Liver (tissue), 9 donors: ENCODE measurements around the gene LAMTOR5. TPM values are rescaled to one million over a fixed set of nuclear protein-coding genes. Genes with fewer than 3 reads are reported as not detected.

Experiments used
- DNase-seq: peaks from one replicate; pipeline ENCODE4 v3.0.0-alpha.2; 2017; ENCODE audit warnings: low spot score
- H3K27ac ChIP-seq, 2 donors: one replicate each; pipeline ENCODE4 v1.7.0; 2013; ENCODE audit warnings: inconsistent platforms in 2 of 2, low read length in 2 of 2, control low read depth in 1 of 2, low read depth in 1 of 2, mild to moderate bottlenecking in 1 of 2
- H3K27me3 ChIP-seq, 4 donors: one replicate each; pipeline versions ENCODE4 v1.6.1 to v1.7.0; 2013; ENCODE audit warnings: low read length in 3 of 4, inconsistent platforms in 1 of 4, mild to moderate bottlenecking in 1 of 4, moderate library complexity in 1 of 4; ENCODE audit not compliant: control insufficient read depth in 4 of 4, insufficient read depth in 4 of 4
- H3K36me3 ChIP-seq, 4 donors: one replicate each; pipeline versions ENCODE4 v1.6.1 to v1.7.0; 2013; ENCODE audit warnings: low read length in 3 of 4, mild to moderate bottlenecking in 3 of 4, low read depth in 1 of 4, moderate library complexity in 1 of 4; ENCODE audit not compliant: control insufficient read depth in 4 of 4, insufficient read depth in 3 of 4
- H3K4me1 ChIP-seq, 4 donors: one replicate each; pipeline versions ENCODE4 v1.6.1 to v1.7.0; 2013; ENCODE audit warnings: low read length in 3 of 4, mild to moderate bottlenecking in 3 of 4, moderate library complexity in 1 of 4; ENCODE audit not compliant: control insufficient read depth in 4 of 4, insufficient read depth in 4 of 4
- H3K4me3 ChIP-seq, 3 donors: one replicate each; pipeline versions ENCODE4 v1.6.1 to v1.7.0; 2013; ENCODE audit warnings: low read length in 3 of 3, control low read depth in 1 of 3, low read depth in 1 of 3, mild to moderate bottlenecking in 1 of 3
- H3K9ac ChIP-seq, 2 donors: one replicate each; pipeline ENCODE4 v1.7.0; 2013; ENCODE audit warnings: low read length in 2 of 2, mild to moderate bottlenecking in 2 of 2, moderate library complexity in 2 of 2, control low read depth in 1 of 2, low read depth in 1 of 2
- H3K9me3 ChIP-seq, 4 donors: one replicate each; pipeline versions ENCODE4 v1.6.1 to v1.7.0; 2013; ENCODE audit warnings: low read length in 3 of 4; ENCODE audit not compliant: control insufficient read depth in 4 of 4
- FOXA1 ChIP-seq: IDR thresholded peaks from 2 replicates; pipeline ENCODE4 v1.6.1; 2016; ENCODE audit warnings: antibody characterized with exemption
- FOXA2 ChIP-seq: IDR thresholded peaks from 2 replicates; pipeline ENCODE4 v1.6.1; 2016; ENCODE audit warnings: antibody characterized with exemption
- GABPA ChIP-seq, 2 donors: IDR thresholded peaks in 1 of 2; conservative IDR thresholded peaks in 1 of 2; 2 replicates each; pipeline ENCODE4 v1.6.1; 2016; ENCODE audit warnings: antibody characterized with exemption in 2 of 2, mild to moderate bottlenecking in 1 of 2, moderate library complexity in 1 of 2
- HNF4A ChIP-seq, 2 donors: conservative IDR thresholded peaks; 2 replicates each; pipeline ENCODE4 v1.6.1; 2016; ENCODE audit warnings: antibody characterized with exemption in 2 of 2, mild to moderate bottlenecking in 2 of 2
- HNF4G ChIP-seq: IDR thresholded peaks from 2 replicates; pipeline ENCODE4 v1.6.1; 2016; ENCODE audit warnings: antibody characterized with exemption
- JUND ChIP-seq, 2 donors: IDR thresholded peaks; 2 replicates each; pipeline ENCODE4 v1.6.1; 2016; ENCODE audit warnings: antibody characterized with exemption in 2 of 2
- NR2F2 ChIP-seq: IDR thresholded peaks from 2 replicates; pipeline ENCODE4 v1.6.1; 2016; ENCODE audit warnings: antibody characterized with exemption
- RAD21 ChIP-seq, 2 donors: IDR thresholded peaks; 2 replicates each; pipeline ENCODE4 v1.6.1; 2016; ENCODE audit warnings: antibody characterized with exemption in 2 of 2, mild to moderate bottlenecking in 2 of 2
- RXRA ChIP-seq, 2 donors: IDR thresholded peaks; 2 replicates each; pipeline ENCODE4 v1.6.1; 2017 to 2018; ENCODE audit warnings: antibody characterized with exemption in 2 of 2, mild to moderate bottlenecking in 1 of 2
- SP1 ChIP-seq: IDR thresholded peaks from 2 replicates; pipeline ENCODE4 v1.6.1; 2018; ENCODE audit warnings: antibody characterized with exemption, mild to moderate bottlenecking
- TAF1 ChIP-seq: conservative IDR thresholded peaks from 2 replicates; pipeline ENCODE4 v1.6.1; 2016; ENCODE audit warnings: antibody characterized with exemption, mild to moderate bottlenecking
- YY1 ChIP-seq: IDR thresholded peaks from 2 replicates; pipeline ENCODE4 v1.6.1; 2016; ENCODE audit warnings: antibody characterized with exemption, mild to moderate bottlenecking
- WGBS: extraction: QIAGEN DNeasy Blood & Tissue Kit; methylation state at CpG from one replicate; pipeline ENCODE4 v1.1.7; 2013; 5-methylcytosine and 5-hydroxymethylcytosine counted together
- polyA plus RNA-seq, 2 donors: library from polyadenylated mRNA; stranded (reverse) in 1 of 2; unstranded in 1 of 2; fragments of 200-250 nt in 1 of 2; fragments of >200 nt in 1 of 2; fragmentation: Nextera tagmentation in 1 of 2; extraction: Ambion mirVana in 1 of 2; gene quantifications; one replicate each; pipeline versions ENCODE4 v1.2.1 to v1.2.3, GENCODE V29; 2013 to 2015
- total RNA-seq, 2 donors: library from RNA; depleted of rRNA; stranded (reverse); fragments of >200 nt; gene quantifications; one replicate each; pipeline ENCODE4 v1.2.3, GENCODE V29; 2014
- TF ChIP-seq, protein P1 (sequence below): IDR thresholded peaks from 2 replicates; pipeline ENCODE4 v1.6.1; 2016; ENCODE audit warnings: antibody characterized with exemption
- TF ChIP-seq, protein P2 (sequence below): IDR thresholded peaks from 2 replicates; pipeline ENCODE4 v1.6.1; 2016; ENCODE audit warnings: antibody characterized with exemption
- TF ChIP-seq, protein P3 (sequence below): fragments of 150-350 bp; IDR thresholded peaks from 2 replicates; pipeline ENCODE4 v1.5.1; 2017; ENCODE audit warnings: improper control_type of control experiment, low read depth, low read length; ENCODE audit not compliant: missing input control
- TF ChIP-seq, protein P4 (sequence below): IDR thresholded peaks from 2 replicates; pipeline ENCODE4 v1.6.1; 2016; ENCODE audit warnings: antibody characterized with exemption, mild to moderate bottlenecking
- TF ChIP-seq, protein P5 (sequence below): IDR thresholded peaks from 2 replicates; pipeline ENCODE4 v1.6.1; 2016; ENCODE audit warnings: antibody characterized with exemption
- donor health status: healthy.
- donor health status: healthy.
- donor health status: healthy.
- donor health status: healthy.
- donor health status: healthy.

LAMTOR5 gene
- total and polyA plus RNA-seq, 4 donors, result 30.0 to 182 (median 94.3) TPM

DNA sequence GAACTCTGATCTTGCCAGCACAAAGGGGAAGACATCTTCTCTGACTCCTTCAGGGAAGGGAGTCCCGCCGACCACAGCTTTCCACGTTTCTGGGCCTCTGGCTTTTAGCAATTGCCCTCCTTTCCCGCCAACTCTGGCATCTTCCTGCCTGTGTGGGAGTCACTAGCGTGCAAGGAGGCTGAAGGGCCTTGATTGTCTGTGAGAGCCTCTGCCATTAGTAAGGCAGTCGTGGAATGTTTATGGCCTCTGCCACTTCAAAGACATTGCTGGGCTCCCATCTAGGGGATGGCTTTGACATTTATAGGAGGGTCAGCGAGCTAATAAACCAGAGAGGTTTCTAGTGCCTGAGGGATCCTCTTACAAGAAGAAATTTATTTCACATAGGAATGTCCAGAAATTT is 29.1 kb upstream of the LAMTOR5 start:
- no peaks in the 10 kb centered on the region for H3K9me3 ChIP-seq
- TF ChIP-seq, protein P1, sequence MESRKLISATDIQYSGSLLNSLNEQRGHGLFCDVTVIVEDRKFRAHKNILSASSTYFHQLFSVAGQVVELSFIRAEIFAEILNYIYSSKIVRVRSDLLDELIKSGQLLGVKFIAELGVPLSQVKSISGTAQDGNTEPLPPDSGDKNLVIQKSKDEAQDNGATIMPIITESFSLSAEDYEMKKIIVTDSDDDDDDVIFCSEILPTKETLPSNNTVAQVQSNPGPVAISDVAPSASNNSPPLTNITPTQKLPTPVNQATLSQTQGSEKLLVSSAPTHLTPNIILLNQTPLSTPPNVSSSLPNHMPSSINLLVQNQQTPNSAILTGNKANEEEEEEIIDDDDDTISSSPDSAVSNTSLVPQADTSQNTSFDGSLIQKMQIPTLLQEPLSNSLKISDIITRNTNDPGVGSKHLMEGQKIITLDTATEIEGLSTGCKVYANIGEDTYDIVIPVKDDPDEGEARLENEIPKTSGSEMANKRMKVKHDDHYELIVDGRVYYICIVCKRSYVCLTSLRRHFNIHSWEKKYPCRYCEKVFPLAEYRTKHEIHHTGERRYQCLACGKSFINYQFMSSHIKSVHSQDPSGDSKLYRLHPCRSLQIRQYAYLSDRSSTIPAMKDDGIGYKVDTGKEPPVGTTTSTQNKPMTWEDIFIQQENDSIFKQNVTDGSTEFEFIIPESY, result no peak
- TF ChIP-seq, protein P2, sequence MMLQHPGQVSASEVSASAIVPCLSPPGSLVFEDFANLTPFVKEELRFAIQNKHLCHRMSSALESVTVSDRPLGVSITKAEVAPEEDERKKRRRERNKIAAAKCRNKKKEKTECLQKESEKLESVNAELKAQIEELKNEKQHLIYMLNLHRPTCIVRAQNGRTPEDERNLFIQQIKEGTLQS, result no peak
- TF ChIP-seq HNF4A (conservative IDR thresholded peaks at IDR 0.05) (no peak), GABPA (IDR thresholded peaks at IDR 0.05 in 1 of 2, conservative IDR thresholded peaks at IDR 0.05 in 1 of 2) (no peak), TAF1 (no peak), JUND (IDR thresholded peaks at IDR 0.05) (no peak), YY1 (no peak), NR2F2 (no peak), SP1 (no peak), FOXA2 (no peak), HNF4G (no peak), RAD21 (IDR thresholded peaks at IDR 0.05) (no peak)
- TF ChIP-seq, protein P3, sequence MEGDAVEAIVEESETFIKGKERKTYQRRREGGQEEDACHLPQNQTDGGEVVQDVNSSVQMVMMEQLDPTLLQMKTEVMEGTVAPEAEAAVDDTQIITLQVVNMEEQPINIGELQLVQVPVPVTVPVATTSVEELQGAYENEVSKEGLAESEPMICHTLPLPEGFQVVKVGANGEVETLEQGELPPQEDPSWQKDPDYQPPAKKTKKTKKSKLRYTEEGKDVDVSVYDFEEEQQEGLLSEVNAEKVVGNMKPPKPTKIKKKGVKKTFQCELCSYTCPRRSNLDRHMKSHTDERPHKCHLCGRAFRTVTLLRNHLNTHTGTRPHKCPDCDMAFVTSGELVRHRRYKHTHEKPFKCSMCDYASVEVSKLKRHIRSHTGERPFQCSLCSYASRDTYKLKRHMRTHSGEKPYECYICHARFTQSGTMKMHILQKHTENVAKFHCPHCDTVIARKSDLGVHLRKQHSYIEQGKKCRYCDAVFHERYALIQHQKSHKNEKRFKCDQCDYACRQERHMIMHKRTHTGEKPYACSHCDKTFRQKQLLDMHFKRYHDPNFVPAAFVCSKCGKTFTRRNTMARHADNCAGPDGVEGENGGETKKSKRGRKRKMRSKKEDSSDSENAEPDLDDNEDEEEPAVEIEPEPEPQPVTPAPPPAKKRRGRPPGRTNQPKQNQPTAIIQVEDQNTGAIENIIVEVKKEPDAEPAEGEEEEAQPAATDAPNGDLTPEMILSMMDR, result no peak
- 83% methylated on average over 7 of the region's 7 CpGs for WGBS
- no peaks in the 10 kb centered on the region for H3K27me3 ChIP-seq
- H3K27ac ChIP-seq, result no peak overlapping the region
- no peak overlapping the region for H3K9ac ChIP-seq
- no peak overlapping the region for H3K4me3 ChIP-seq
- H3K4me1 ChIP-seq, result peaks cover 0 to 9% (median 5%) of the 10 kb centered on the region in 4 donors
- no peak for DNase-seq
- no peaks in the 10 kb centered on the region for H3K36me3 ChIP-seq

DNA sequence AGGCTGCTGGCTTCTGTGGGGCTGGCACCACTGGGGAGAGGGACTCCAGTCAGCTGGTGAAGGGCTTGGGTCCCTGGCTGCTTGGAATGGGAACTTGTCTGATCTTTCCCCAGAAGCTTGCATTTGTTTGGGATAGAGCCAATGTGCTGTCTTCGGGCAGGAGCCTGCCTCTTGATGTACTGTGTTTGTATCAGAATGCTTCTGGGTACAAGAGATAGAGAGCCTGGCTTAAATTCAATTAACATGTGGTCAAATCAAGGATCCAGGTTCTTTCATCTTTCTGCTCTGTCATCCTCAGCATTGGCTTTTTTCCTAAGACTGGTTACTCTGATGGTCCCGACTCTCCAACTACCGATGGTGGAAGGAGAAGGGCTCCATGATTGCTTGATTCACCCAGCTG is 27.5 kb upstream of the LAMTOR5 start:
- no peak for TF ChIP-seq YY1
- TF ChIP-seq GABPA (IDR thresholded peaks at IDR 0.05 in 1 of 2, conservative IDR thresholded peaks at IDR 0.05 in 1 of 2), result no peak
- TF ChIP-seq, protein P3, result no peak
- TF ChIP-seq, protein P2, result no peak
- no peak for TF ChIP-seq JUND (IDR thresholded peaks at IDR 0.05)
- no peak for TF ChIP-seq HNF4G
- no peak for TF ChIP-seq FOXA2
- TF ChIP-seq, protein P4, sequence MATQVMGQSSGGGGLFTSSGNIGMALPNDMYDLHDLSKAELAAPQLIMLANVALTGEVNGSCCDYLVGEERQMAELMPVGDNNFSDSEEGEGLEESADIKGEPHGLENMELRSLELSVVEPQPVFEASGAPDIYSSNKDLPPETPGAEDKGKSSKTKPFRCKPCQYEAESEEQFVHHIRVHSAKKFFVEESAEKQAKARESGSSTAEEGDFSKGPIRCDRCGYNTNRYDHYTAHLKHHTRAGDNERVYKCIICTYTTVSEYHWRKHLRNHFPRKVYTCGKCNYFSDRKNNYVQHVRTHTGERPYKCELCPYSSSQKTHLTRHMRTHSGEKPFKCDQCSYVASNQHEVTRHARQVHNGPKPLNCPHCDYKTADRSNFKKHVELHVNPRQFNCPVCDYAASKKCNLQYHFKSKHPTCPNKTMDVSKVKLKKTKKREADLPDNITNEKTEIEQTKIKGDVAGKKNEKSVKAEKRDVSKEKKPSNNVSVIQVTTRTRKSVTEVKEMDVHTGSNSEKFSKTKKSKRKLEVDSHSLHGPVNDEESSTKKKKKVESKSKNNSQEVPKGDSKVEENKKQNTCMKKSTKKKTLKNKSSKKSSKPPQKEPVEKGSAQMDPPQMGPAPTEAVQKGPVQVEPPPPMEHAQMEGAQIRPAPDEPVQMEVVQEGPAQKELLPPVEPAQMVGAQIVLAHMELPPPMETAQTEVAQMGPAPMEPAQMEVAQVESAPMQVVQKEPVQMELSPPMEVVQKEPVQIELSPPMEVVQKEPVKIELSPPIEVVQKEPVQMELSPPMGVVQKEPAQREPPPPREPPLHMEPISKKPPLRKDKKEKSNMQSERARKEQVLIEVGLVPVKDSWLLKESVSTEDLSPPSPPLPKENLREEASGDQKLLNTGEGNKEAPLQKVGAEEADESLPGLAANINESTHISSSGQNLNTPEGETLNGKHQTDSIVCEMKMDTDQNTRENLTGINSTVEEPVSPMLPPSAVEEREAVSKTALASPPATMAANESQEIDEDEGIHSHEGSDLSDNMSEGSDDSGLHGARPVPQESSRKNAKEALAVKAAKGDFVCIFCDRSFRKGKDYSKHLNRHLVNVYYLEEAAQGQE, result no peak
- TF ChIP-seq NR2F2, result no peak
- no peak for TF ChIP-seq TAF1
- TF ChIP-seq SP1, result no peak
- TF ChIP-seq, protein P5, sequence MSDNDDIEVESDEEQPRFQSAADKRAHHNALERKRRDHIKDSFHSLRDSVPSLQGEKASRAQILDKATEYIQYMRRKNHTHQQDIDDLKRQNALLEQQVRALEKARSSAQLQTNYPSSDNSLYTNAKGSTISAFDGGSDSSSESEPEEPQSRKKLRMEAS, result no peak
- no peak for TF ChIP-seq RXRA (IDR thresholded peaks at IDR 0.05)
- TF ChIP-seq FOXA1, result no peak
- Histone ChIP-seq H3K4me1 (peaks cover 0 to 9% (median 5%) of the 10 kb centered on the region in 4 donors), H3K36me3 (no peaks in the 10 kb centered on the region), H3K27ac (no peak overlapping the region), H3K27me3 (no peaks in the 10 kb centered on the region), H3K9me3 (no peaks in the 10 kb centered on the region), H3K9ac (no peak overlapping the region), H3K4me3 (no peak overlapping the region)
- no peak for DNase-seq
- 80% methylated on average over 3 of the region's 3 CpGs for WGBS
